Ishikawa (cell line): ENCODE results near the gene GLUL.

ENCODE experiments used
- CEBPB ChIP-seq: IDR thresholded peaks from 2 replicates; pipeline ENCODE4 v1.6.1; 2012
- EGR1 ChIP-seq: IDR thresholded peaks from 2 replicates; pipeline ENCODE4 v1.6.1; 2012
- EP300 ChIP-seq: IDR thresholded peaks from 2 replicates; pipeline ENCODE4 v1.6.1; 2012; ENCODE audit warnings: borderline replicate concordance
- FOXM1 ChIP-seq: IDR thresholded peaks from 2 replicates; pipeline ENCODE4 v1.6.1; 2012; ENCODE audit warnings: low read depth, borderline replicate concordance
- RAD21 ChIP-seq: IDR thresholded peaks from 2 replicates; pipeline ENCODE4 v1.6.1; 2012; ENCODE audit warnings: low read depth
- TAF1 ChIP-seq: IDR thresholded peaks from 2 replicates; pipeline ENCODE4 v1.6.1; 2012; ENCODE audit warnings: low read depth, mild to moderate bottlenecking
- TCF12 ChIP-seq: IDR thresholded peaks from 2 replicates; pipeline ENCODE4 v1.6.1; 2012; ENCODE audit warnings: low read depth
- TEAD4 ChIP-seq: IDR thresholded peaks from 2 replicates; pipeline ENCODE4 v1.6.1; 2012
- YY1 ChIP-seq: IDR thresholded peaks from 2 replicates; pipeline ENCODE4 v1.6.1; 2012; ENCODE audit warnings: low read depth
- TF ChIP-seq, protein P1 (sequence below): IDR thresholded peaks from 2 replicates; pipeline ENCODE4 v1.6.1; 2012
- TF ChIP-seq, protein P2 (sequence below): IDR thresholded peaks from 2 replicates; pipeline ENCODE4 v1.6.1; 2012; ENCODE audit warnings: low read depth, mild to moderate bottlenecking

DNA sequence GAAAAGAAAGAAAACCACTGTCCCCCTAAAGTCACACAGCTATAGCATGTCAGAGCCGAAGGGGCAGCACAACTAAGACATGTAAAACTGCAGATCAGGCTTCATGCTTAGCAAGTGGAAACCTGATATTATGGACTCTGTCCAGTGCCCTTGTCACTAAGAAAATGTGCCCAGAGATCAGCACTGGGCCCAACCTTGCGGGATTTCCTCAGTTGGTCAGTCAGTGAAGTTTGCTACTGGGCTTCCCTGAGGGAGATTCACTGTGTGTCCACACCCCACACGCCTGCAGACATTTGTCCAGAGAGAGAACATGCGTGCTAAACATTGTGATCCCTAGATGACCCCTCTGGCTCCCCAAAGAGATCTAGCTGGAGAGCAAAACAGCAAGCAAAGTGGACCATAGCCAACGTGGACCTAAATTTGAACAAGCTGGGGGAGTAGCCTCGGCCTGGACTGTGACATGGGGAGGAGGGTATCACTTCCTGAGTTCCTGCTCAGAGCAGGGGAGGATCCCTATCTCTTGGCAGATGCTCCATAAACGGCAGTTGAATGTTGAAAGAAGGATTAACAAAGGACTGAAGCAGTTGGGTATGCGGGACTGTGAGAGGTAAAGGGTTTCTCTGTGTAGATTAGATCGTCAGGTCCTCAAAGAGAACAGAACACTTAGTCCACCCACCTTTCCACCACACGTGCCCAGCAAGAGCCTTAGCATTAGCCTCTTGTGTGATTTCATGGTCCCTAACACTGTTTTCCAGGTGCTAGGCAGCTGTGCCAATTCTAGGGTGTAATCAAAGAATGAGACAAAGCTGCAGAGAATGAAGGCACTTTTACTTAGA, 53.6 kb downstream of the GLUL start:
- TF ChIP-seq TAF1: no peak
- TF ChIP-seq, protein P1, sequence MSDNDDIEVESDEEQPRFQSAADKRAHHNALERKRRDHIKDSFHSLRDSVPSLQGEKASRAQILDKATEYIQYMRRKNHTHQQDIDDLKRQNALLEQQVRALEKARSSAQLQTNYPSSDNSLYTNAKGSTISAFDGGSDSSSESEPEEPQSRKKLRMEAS: no peak
- no peak for TF ChIP-seq YY1
- TF ChIP-seq CEBPB: no peak
- TF ChIP-seq TEAD4: no peak
- no peak for TF ChIP-seq EP300
- TF ChIP-seq, protein P2, sequence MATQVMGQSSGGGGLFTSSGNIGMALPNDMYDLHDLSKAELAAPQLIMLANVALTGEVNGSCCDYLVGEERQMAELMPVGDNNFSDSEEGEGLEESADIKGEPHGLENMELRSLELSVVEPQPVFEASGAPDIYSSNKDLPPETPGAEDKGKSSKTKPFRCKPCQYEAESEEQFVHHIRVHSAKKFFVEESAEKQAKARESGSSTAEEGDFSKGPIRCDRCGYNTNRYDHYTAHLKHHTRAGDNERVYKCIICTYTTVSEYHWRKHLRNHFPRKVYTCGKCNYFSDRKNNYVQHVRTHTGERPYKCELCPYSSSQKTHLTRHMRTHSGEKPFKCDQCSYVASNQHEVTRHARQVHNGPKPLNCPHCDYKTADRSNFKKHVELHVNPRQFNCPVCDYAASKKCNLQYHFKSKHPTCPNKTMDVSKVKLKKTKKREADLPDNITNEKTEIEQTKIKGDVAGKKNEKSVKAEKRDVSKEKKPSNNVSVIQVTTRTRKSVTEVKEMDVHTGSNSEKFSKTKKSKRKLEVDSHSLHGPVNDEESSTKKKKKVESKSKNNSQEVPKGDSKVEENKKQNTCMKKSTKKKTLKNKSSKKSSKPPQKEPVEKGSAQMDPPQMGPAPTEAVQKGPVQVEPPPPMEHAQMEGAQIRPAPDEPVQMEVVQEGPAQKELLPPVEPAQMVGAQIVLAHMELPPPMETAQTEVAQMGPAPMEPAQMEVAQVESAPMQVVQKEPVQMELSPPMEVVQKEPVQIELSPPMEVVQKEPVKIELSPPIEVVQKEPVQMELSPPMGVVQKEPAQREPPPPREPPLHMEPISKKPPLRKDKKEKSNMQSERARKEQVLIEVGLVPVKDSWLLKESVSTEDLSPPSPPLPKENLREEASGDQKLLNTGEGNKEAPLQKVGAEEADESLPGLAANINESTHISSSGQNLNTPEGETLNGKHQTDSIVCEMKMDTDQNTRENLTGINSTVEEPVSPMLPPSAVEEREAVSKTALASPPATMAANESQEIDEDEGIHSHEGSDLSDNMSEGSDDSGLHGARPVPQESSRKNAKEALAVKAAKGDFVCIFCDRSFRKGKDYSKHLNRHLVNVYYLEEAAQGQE: no peak
- TF ChIP-seq RAD21: no peak
- TF ChIP-seq TCF12: no peak
- no peak for TF ChIP-seq EGR1
- TF ChIP-seq FOXM1: no peak
